Measurements from ENCODE around the gene AUTS2.

AUTS2 gene

GRCh38 chr7:70659263-70659662 is 1061.0 kb downstream of the AUTS2 start:
- TF ChIP-seq SPI1 (IDR thresholded peaks at IDR 0.05; ENCODE audit: low read depth, low read length) (no peak), POU2F2 (IDR thresholded peaks at IDR 0.05; ENCODE audit: low read depth, low read length) (no peak), TAF1 (IDR thresholded peaks at IDR 0.05; ENCODE audit: low read depth, low read length) (no peak), POLR2AphosphoS5 (IDR thresholded peaks at IDR 0.05; ENCODE audit: low read depth, low read length) (no peak), POLR2A (IDR thresholded peaks at IDR 0.05; ENCODE audit: low read depth, low read length) (no peak), PAX5 (IDR thresholded peaks at IDR 0.05; ENCODE audit: insufficient read depth, low read length, severe bottlenecking) (no peak)
- no peak for DNase-seq (ENCODE audit: insufficient read length, low spot score)
- FAIRE-seq = no peak

GRCh38 chr7:70660154-70660818 is 1062.0 kb downstream of the AUTS2 start:
- DNase-seq (ENCODE audit: insufficient read length, low spot score) (no peak), FAIRE-seq (no peak)
- TF ChIP-seq SPI1 (IDR thresholded peaks at IDR 0.05; ENCODE audit: low read depth, low read length) (no peak), POLR2A (IDR thresholded peaks at IDR 0.05; ENCODE audit: low read depth, low read length) (no peak), POLR2AphosphoS5 (IDR thresholded peaks at IDR 0.05; ENCODE audit: low read depth, low read length) (no peak), TAF1 (IDR thresholded peaks at IDR 0.05; ENCODE audit: low read depth, low read length) (no peak), POU2F2 (IDR thresholded peaks at IDR 0.05; ENCODE audit: low read depth, low read length) (no peak), PAX5 (IDR thresholded peaks at IDR 0.05; ENCODE audit: insufficient read depth, low read length, severe bottlenecking) (no peak)

- FAIRE-seq (no peak), DNase-seq (ENCODE audit: insufficient read length, low spot score) (no peak)
- no peak for TF ChIP-seq POLR2A (IDR thresholded peaks at IDR 0.05; ENCODE audit: low read depth, low read length)
- TF ChIP-seq POU2F2 (IDR thresholded peaks at IDR 0.05; ENCODE audit: low read depth, low read length) = no peak
Observed at GRCh38 chr7:70660819-70661191, 1062.5 kb downstream of the AUTS2 start.

GRCh38 chr7:70663680-70664079 is 1065.4 kb downstream of the AUTS2 start:
- TF ChIP-seq POU2F2 (IDR thresholded peaks at IDR 0.05; ENCODE audit: low read depth, low read length) = no peak
- TF ChIP-seq TAF1 (IDR thresholded peaks at IDR 0.05; ENCODE audit: low read depth, low read length) = no peak
- no peak for TF ChIP-seq PAX5 (IDR thresholded peaks at IDR 0.05; ENCODE audit: insufficient read depth, low read length, severe bottlenecking)
- no peak for TF ChIP-seq POLR2AphosphoS5 (IDR thresholded peaks at IDR 0.05; ENCODE audit: low read depth, low read length)
- no peak for TF ChIP-seq SPI1 (IDR thresholded peaks at IDR 0.05; ENCODE audit: low read depth, low read length)
- no peak for TF ChIP-seq POLR2A (IDR thresholded peaks at IDR 0.05; ENCODE audit: low read depth, low read length)
- DNase-seq (ENCODE audit: insufficient read length, low spot score) (no peak), FAIRE-seq (no peak)

- TF ChIP-seq SPI1 (IDR thresholded peaks at IDR 0.05; ENCODE audit: low read depth, low read length) (no peak), POLR2AphosphoS5 (IDR thresholded peaks at IDR 0.05; ENCODE audit: low read depth, low read length) (no peak), PAX5 (IDR thresholded peaks at IDR 0.05; ENCODE audit: insufficient read depth, low read length, severe bottlenecking) (no peak), TAF1 (IDR thresholded peaks at IDR 0.05; ENCODE audit: low read depth, low read length) (no peak), POU2F2 (IDR thresholded peaks at IDR 0.05; ENCODE audit: low read depth, low read length) (no peak), POLR2A (IDR thresholded peaks at IDR 0.05; ENCODE audit: low read depth, low read length) (no peak)
- FAIRE-seq (no peak), DNase-seq (ENCODE audit: insufficient read length, low spot score) (no peak)
Observed at GRCh38 chr7:70665997-70666396, 1067.7 kb downstream of the AUTS2 start.

GRCh38 chr7:70667406-70667805 is 1069.1 kb downstream of the AUTS2 start:
- DNase-seq (ENCODE audit: insufficient read length, low spot score) = no peak
- TF ChIP-seq SPI1 (IDR thresholded peaks at IDR 0.05; ENCODE audit: low read depth, low read length) (no peak), POLR2AphosphoS5 (IDR thresholded peaks at IDR 0.05; ENCODE audit: low read depth, low read length) (no peak), POU2F2 (IDR thresholded peaks at IDR 0.05; ENCODE audit: low read depth, low read length) (no peak), PAX5 (IDR thresholded peaks at IDR 0.05; ENCODE audit: insufficient read depth, low read length, severe bottlenecking) (no peak), POLR2A (IDR thresholded peaks at IDR 0.05; ENCODE audit: low read depth, low read length) (no peak), TAF1 (IDR thresholded peaks at IDR 0.05; ENCODE audit: low read depth, low read length) (no peak)
- no peak for FAIRE-seq

- FAIRE-seq (no peak), DNase-seq (ENCODE audit: insufficient read length, low spot score) (no peak)
- TF ChIP-seq PAX5 (IDR thresholded peaks at IDR 0.05; ENCODE audit: insufficient read depth, low read length, severe bottlenecking) (no peak), TAF1 (IDR thresholded peaks at IDR 0.05; ENCODE audit: low read depth, low read length) (no peak), POU2F2 (IDR thresholded peaks at IDR 0.05; ENCODE audit: low read depth, low read length) (no peak), POLR2A (IDR thresholded peaks at IDR 0.05; ENCODE audit: low read depth, low read length) (no peak), POLR2AphosphoS5 (IDR thresholded peaks at IDR 0.05; ENCODE audit: low read depth, low read length) (no peak), SPI1 (IDR thresholded peaks at IDR 0.05; ENCODE audit: low read depth, low read length) (no peak)
Observed at GRCh38 chr7:70668606-70669358, 1070.5 kb downstream of the AUTS2 start.

- no peak for DNase-seq (ENCODE audit: insufficient read length, low spot score)
- TF ChIP-seq TAF1 (IDR thresholded peaks at IDR 0.05; ENCODE audit: low read depth, low read length) (no peak), POLR2A (IDR thresholded peaks at IDR 0.05; ENCODE audit: low read depth, low read length) (no peak), POLR2AphosphoS5 (IDR thresholded peaks at IDR 0.05; ENCODE audit: low read depth, low read length) (no peak), POU2F2 (IDR thresholded peaks at IDR 0.05; ENCODE audit: low read depth, low read length) (no peak), PAX5 (IDR thresholded peaks at IDR 0.05; ENCODE audit: insufficient read depth, low read length, severe bottlenecking) (no peak), SPI1 (IDR thresholded peaks at IDR 0.05; ENCODE audit: low read depth, low read length) (no peak)
- no peak for FAIRE-seq
Observed at GRCh38 chr7:70669854-70670253, 1071.6 kb downstream of the AUTS2 start.

GRCh38 chr7:70670288-70670687 is 1072.0 kb downstream of the AUTS2 start:
- TF ChIP-seq PAX5 (IDR thresholded peaks at IDR 0.05; ENCODE audit: insufficient read depth, low read length, severe bottlenecking) (no peak), POU2F2 (IDR thresholded peaks at IDR 0.05; ENCODE audit: low read depth, low read length) (no peak), POLR2AphosphoS5 (IDR thresholded peaks at IDR 0.05; ENCODE audit: low read depth, low read length) (no peak), TAF1 (IDR thresholded peaks at IDR 0.05; ENCODE audit: low read depth, low read length) (no peak)
- FAIRE-seq (no peak), DNase-seq (ENCODE audit: insufficient read length, low spot score) (no peak)

Measured in GM12891 (cell line).